Hepatocyte (in vitro differentiated cells): Measurements from ENCODE around the gene PLEKHA5. TPM values are rescaled to one million over a fixed set of nuclear protein-coding genes. Genes with fewer than 3 reads are reported as not detected.
A peak's percentile ranks its signal among the peaks of the same experiment; 100 is the strongest.

ENCODE experiments used
- DNase-seq: peaks from one replicate; pipeline ENCODE4 v3.0.0-alpha.2; 2016; ENCODE audit warnings: low spot score
- H2AFZ ChIP-seq: fragments of 200-600 bp; sonication (generic); 2 replicates; pipeline ENCODE4 v1.6.0; 2016; ENCODE audit warnings: antibody characterized with exemption, mild to moderate bottlenecking
- H3K27ac ChIP-seq: fragments of 200-600 bp; sonication (generic); 2 replicates; pipeline ENCODE4 v1.5.1; 2016; ENCODE audit warnings: mild to moderate bottlenecking
- H3K27me3 ChIP-seq: fragments of 200-600 bp; sonication (generic); 2 replicates; pipeline ENCODE4 v1.6.1; 2016
- H3K36me3 ChIP-seq: fragments of 200-600 bp; sonication (generic); replicated peaks from 2 replicates; pipeline ENCODE4 v1.5.1; 2016; ENCODE audit warnings: low read depth; ENCODE audit not compliant: insufficient read depth
- H3K4me1 ChIP-seq: fragments of 200-600 bp; sonication (generic); 2 replicates; pipeline ENCODE4 v1.5.1; 2016; ENCODE audit warnings: mild to moderate bottlenecking, moderate library complexity; ENCODE audit not compliant: insufficient read depth
- H3K4me2 ChIP-seq: fragments of 200-600 bp; sonication (generic); 2 replicates; pipeline ENCODE4 v1.6.0; 2016
- H3K4me3 ChIP-seq: fragments of 200-600 bp; sonication (generic); 2 replicates; pipeline ENCODE4 v1.5.1; 2016; ENCODE audit warnings: mild to moderate bottlenecking
- H3K79me2 ChIP-seq: fragments of 200-600 bp; sonication (generic); 2 replicates; pipeline ENCODE4 v1.6.0; 2017; ENCODE audit warnings: mild to moderate bottlenecking
- H3K9me2 ChIP-seq: fragments of 200-600 bp; sonication (generic); replicated peaks from 2 replicates; pipeline ENCODE4 v1.6.0; 2017; ENCODE audit warnings: mild to moderate bottlenecking; ENCODE audit not compliant: insufficient read depth
- H3K9me3 ChIP-seq: fragments of 200-600 bp; sonication (generic); 2 replicates; pipeline ENCODE4 v1.5.1; 2016; ENCODE audit warnings: low read depth, mild to moderate bottlenecking
- H4K20me1 ChIP-seq: fragments of 200-600 bp; sonication (generic); 2 replicates; pipeline ENCODE4 v1.6.0; 2016; ENCODE audit warnings: mild to moderate bottlenecking; ENCODE audit not compliant: insufficient read depth, poor library complexity, severe bottlenecking
- CTCF ChIP-seq: fragments of 200-600 bp; sonication (generic); IDR thresholded peaks from 2 replicates; pipeline ENCODE4 v1.5.1; 2016; ENCODE audit warnings: antibody characterized with exemption, mild to moderate bottlenecking; ENCODE audit not compliant: poor library complexity
- EZH2 ChIP-seq: fragments of 200-600 bp; sonication (generic); IDR thresholded peaks from 2 replicates; pipeline ENCODE4 v1.6.1; 2016; ENCODE audit warnings: antibody characterized with exemption, mild to moderate bottlenecking, borderline replicate concordance
- EZH2phosphoT487 ChIP-seq: fragments of 200-600 bp; sonication (generic); IDR thresholded peaks from one replicate; pipeline ENCODE4 v1.6.1; 2018; ENCODE audit warnings: antibody characterized with exemption, mild to moderate bottlenecking, low read depth, moderate library complexity; ENCODE audit not compliant: unreplicated experiment, severe bottlenecking
- WGBS: methylation state at CpG from one replicate; pipeline ENCODE4 v1.1.6; 2016; ENCODE audit warnings: low lambda C conversion rate; ENCODE audit errors: missing lambda C conversion rate; 5-methylcytosine and 5-hydroxymethylcytosine counted together
- polyA plus RNA-seq: library from polyadenylated mRNA; unstranded; fragments of >200 nt; fragmentation: Nextera tagmentation; extraction: Ambion mirVana; gene quantifications from 2 replicates; pipeline ENCODE4 v1.2.1, GENCODE V29; 2016
- total RNA-seq: library from RNA; depleted of rRNA; stranded (reverse); fragments of >200 nt; gene quantifications from 2 replicates; pipeline ENCODE4 v1.2.3, GENCODE V29; 2014

Gene PLEKHA5
- total and polyA plus RNA-seq, 2 experiments from 2014 or later: 32.2 to 39.6 TPM

GRCh38 chr12:19230299-19230866 is 100.8 kb downstream of the PLEKHA5 start:
- 95% methylated on average over 29 of the region's 37 CpGs for WGBS
- Histone ChIP-seq H3K36me3 (no peaks in the 10 kb centered on the region), H3K4me2 (no peak overlapping the region), H2AFZ (no peak overlapping the region), H3K4me1 (peaks cover 27% of the 10 kb centered on the region), H3K27ac (no peak overlapping the region), H3K4me3 (no peak overlapping the region), H3K9me2 (no peaks in the 10 kb centered on the region), H3K79me2 (peaks cover 87% of the 10 kb centered on the region), H3K27me3 (no peaks in the 10 kb centered on the region), H3K9me3 (no peaks in the 10 kb centered on the region), H4K20me1 (no peaks in the 10 kb centered on the region)
- no peak for TF ChIP-seq EZH2
- no peak for TF ChIP-seq EZH2phosphoT487
- TF ChIP-seq CTCF: no peak
- DNase-seq: no peak

GRCh38 chr12:19230896-19231295 is 101.4 kb downstream of the PLEKHA5 start:
- H3K4me3 ChIP-seq: no peak overlapping the region
- no peaks in the 10 kb centered on the region for H3K9me3 ChIP-seq
- no peak overlapping the region for H2AFZ ChIP-seq
- DNase-seq: no peak
- H3K36me3 ChIP-seq: no peaks in the 10 kb centered on the region
- no peak overlapping the region for H3K4me2 ChIP-seq
- peaks cover 86% of the 10 kb centered on the region for H3K79me2 ChIP-seq
- H4K20me1 ChIP-seq: peaks cover 3% of the 10 kb centered on the region
- TF ChIP-seq EZH2: no peak
- no peak for TF ChIP-seq EZH2phosphoT487
- no peak for TF ChIP-seq CTCF
- H3K27me3 ChIP-seq: no peaks in the 10 kb centered on the region
- H3K27ac ChIP-seq: no peak overlapping the region
- H3K4me1 ChIP-seq: peaks cover 27% of the 10 kb centered on the region
- no peaks in the 10 kb centered on the region for H3K9me2 ChIP-seq

GRCh38 chr12:19234171-19234704 is 104.7 kb downstream of the PLEKHA5 start:
- Histone ChIP-seq H3K27me3 (no peaks in the 10 kb centered on the region), H3K27ac (peak overlapping the region; percentile 40), H3K4me3 (no peak overlapping the region), H2AFZ (no peak overlapping the region), H3K9me3 (no peaks in the 10 kb centered on the region), H3K79me2 (peaks cover 88% of the 10 kb centered on the region), H4K20me1 (peaks cover 7% of the 10 kb centered on the region), H3K4me1 (peaks cover 18% of the 10 kb centered on the region), H3K9me2 (no peaks in the 10 kb centered on the region), H3K4me2 (peak overlapping the region; percentile 22), H3K36me3 (no peaks in the 10 kb centered on the region)
- TF ChIP-seq EZH2phosphoT487 (no peak), CTCF (no peak), EZH2 (no peak)
- no peak for DNase-seq
- WGBS: 30% methylated on average over 3 of the region's 3 CpGs
